Panc1 (cell line): Measurements from ENCODE around the gene SENP6.

Experiments used
- POLR2AphosphoS5 ChIP-seq: IDR thresholded peaks from 2 replicates; pipeline ENCODE4 v1.6.1; 2012; ENCODE audit warnings: mild to moderate bottlenecking, low read depth, low read length, moderate library complexity
- REST ChIP-seq, 2 experiments: IDR thresholded peaks; 2 replicates each; pipeline ENCODE4 v1.6.1; 2011 to 2012; ENCODE audit warnings: low read depth in 2 of 2, control low read depth in 1 of 2, low read length in 1 of 2, mild to moderate bottlenecking in 1 of 2, moderate library complexity in 1 of 2; ENCODE audit not compliant: insufficient read depth in 1 of 2
- TCF7L2 ChIP-seq: IDR thresholded peaks from 2 replicates; pipeline ENCODE4 v1.6.1; 2011; ENCODE audit warnings: mild to moderate bottlenecking, low read depth, low read length, inconsistent platforms
- TF ChIP-seq, protein P1 (sequence below): fragments of 450-650 bp; IDR thresholded peaks from 2 replicates; pipeline ENCODE4 v1.5.1; 2017; ENCODE audit warnings: mild to moderate bottlenecking

- TF ChIP-seq, protein P1, sequence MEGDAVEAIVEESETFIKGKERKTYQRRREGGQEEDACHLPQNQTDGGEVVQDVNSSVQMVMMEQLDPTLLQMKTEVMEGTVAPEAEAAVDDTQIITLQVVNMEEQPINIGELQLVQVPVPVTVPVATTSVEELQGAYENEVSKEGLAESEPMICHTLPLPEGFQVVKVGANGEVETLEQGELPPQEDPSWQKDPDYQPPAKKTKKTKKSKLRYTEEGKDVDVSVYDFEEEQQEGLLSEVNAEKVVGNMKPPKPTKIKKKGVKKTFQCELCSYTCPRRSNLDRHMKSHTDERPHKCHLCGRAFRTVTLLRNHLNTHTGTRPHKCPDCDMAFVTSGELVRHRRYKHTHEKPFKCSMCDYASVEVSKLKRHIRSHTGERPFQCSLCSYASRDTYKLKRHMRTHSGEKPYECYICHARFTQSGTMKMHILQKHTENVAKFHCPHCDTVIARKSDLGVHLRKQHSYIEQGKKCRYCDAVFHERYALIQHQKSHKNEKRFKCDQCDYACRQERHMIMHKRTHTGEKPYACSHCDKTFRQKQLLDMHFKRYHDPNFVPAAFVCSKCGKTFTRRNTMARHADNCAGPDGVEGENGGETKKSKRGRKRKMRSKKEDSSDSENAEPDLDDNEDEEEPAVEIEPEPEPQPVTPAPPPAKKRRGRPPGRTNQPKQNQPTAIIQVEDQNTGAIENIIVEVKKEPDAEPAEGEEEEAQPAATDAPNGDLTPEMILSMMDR = no peak
- TF ChIP-seq POLR2AphosphoS5 (no peak), TCF7L2 (no peak), REST (IDR thresholded peaks at IDR 0.05; ENCODE audit: insufficient read depth in 1 of 2, low read depth in 2 of 2, low read length in 1 of 2) (no peak)
These were observed 29.6 kb upstream of the SENP6 start for GRCh38 chr6:75572072-75572471.
